Neural progenitor cell (in vitro differentiated cells): ENCODE measurements around the gene NRG3.

Experiments
- CTCF ChIP-seq: fragments of 200-600 bp; sonication (generic); IDR thresholded peaks from 2 replicates; pipeline ENCODE4 v1.5.1; 2017; ENCODE audit warnings: antibody characterized with exemption, mild to moderate bottlenecking
- EZH2 ChIP-seq: fragments of 200-600 bp; sonication (generic); IDR thresholded peaks from 2 replicates; pipeline ENCODE4 v1.6.1; 2017; ENCODE audit warnings: antibody characterized with exemption, mild to moderate bottlenecking, moderate library complexity

- TF ChIP-seq CTCF (no peak), EZH2 (no peak)
Observed at GRCh38 chr10:82737549-82737948, 862.6 kb downstream of the NRG3 start.
